ENCODE results near the gene DSTN. TPM values are rescaled to one million over a fixed set of nuclear protein-coding genes. Genes with fewer than 3 reads are reported as not detected.
A peak's percentile ranks its signal among the peaks of the same experiment; 100 is the strongest.

The DSTN gene
- total RNA-seq, 1 experiment from 2014 or later = 412 TPM

GRCh38 chr20:17614812-17615644, 45.2 kb downstream of the DSTN start:
- POLR2A ChIA-PET = no interaction called here
- intact Hi-C loops (cut with micrococcal nuclease; ENCODE audit: unreplicated experiment) (no loop called here), in situ Hi-C loops (cut with HindIII; ENCODE audit: low pct_unique_long_range_greater_than_20kb, low sequenced_read_pairs) (no loop called here)
- Histone ChIP-seq H3K4me1 (ENCODE audit: control insufficient read depth, insufficient read depth, low read length) (peaks cover 54% of the 10 kb centered on the region), H3K9me3 (ENCODE audit: control insufficient read depth, insufficient read depth, low read depth, low read length) (no peaks in the 10 kb centered on the region), H3K4me3 (ENCODE audit: low read depth in 2 of 2, low read length in 2 of 2) (no peak overlapping the region), H3K27me3 (ENCODE audit: control insufficient read depth, insufficient read depth, low read length) (no peaks in the 10 kb centered on the region), H3K36me3 (ENCODE audit: control insufficient read depth, insufficient read depth, low read length) (no peaks in the 10 kb centered on the region; the same call in 1 of the 2 replicates), H3K27ac (ENCODE audit: low read length) (peak overlapping the region; percentile 23; the same call in 1 of the 2 replicates)
- no peak for TF ChIP-seq TCF7L2 (IDR thresholded peaks at IDR 0.05; ENCODE audit: low read depth, low read length)
- TF ChIP-seq, protein P1, sequence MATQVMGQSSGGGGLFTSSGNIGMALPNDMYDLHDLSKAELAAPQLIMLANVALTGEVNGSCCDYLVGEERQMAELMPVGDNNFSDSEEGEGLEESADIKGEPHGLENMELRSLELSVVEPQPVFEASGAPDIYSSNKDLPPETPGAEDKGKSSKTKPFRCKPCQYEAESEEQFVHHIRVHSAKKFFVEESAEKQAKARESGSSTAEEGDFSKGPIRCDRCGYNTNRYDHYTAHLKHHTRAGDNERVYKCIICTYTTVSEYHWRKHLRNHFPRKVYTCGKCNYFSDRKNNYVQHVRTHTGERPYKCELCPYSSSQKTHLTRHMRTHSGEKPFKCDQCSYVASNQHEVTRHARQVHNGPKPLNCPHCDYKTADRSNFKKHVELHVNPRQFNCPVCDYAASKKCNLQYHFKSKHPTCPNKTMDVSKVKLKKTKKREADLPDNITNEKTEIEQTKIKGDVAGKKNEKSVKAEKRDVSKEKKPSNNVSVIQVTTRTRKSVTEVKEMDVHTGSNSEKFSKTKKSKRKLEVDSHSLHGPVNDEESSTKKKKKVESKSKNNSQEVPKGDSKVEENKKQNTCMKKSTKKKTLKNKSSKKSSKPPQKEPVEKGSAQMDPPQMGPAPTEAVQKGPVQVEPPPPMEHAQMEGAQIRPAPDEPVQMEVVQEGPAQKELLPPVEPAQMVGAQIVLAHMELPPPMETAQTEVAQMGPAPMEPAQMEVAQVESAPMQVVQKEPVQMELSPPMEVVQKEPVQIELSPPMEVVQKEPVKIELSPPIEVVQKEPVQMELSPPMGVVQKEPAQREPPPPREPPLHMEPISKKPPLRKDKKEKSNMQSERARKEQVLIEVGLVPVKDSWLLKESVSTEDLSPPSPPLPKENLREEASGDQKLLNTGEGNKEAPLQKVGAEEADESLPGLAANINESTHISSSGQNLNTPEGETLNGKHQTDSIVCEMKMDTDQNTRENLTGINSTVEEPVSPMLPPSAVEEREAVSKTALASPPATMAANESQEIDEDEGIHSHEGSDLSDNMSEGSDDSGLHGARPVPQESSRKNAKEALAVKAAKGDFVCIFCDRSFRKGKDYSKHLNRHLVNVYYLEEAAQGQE (IDR thresholded peaks at IDR 0.05; ENCODE audit: insufficient read depth in 1 of 2, low read depth in 2 of 2, low read length in 1 of 2) = no peak
- TF ChIP-seq, protein P2, sequence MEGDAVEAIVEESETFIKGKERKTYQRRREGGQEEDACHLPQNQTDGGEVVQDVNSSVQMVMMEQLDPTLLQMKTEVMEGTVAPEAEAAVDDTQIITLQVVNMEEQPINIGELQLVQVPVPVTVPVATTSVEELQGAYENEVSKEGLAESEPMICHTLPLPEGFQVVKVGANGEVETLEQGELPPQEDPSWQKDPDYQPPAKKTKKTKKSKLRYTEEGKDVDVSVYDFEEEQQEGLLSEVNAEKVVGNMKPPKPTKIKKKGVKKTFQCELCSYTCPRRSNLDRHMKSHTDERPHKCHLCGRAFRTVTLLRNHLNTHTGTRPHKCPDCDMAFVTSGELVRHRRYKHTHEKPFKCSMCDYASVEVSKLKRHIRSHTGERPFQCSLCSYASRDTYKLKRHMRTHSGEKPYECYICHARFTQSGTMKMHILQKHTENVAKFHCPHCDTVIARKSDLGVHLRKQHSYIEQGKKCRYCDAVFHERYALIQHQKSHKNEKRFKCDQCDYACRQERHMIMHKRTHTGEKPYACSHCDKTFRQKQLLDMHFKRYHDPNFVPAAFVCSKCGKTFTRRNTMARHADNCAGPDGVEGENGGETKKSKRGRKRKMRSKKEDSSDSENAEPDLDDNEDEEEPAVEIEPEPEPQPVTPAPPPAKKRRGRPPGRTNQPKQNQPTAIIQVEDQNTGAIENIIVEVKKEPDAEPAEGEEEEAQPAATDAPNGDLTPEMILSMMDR (IDR thresholded peaks at IDR 0.05) = no peak
- TF ChIP-seq POLR2AphosphoS5 (IDR thresholded peaks at IDR 0.05; ENCODE audit: low read depth, low read length) = no peak
- no peak for TF ChIP-seq SIN3A (IDR thresholded peaks at IDR 0.05; ENCODE audit: borderline replicate concordance, insufficient read depth, low read depth, low read length)
- ATAC-seq = no peak
- CTCF ChIA-PET = interaction anchor here (0.6 to 1.0 kb wide), 4 partner anchors 78 to 435 kb away, joined by 3 to 6 read pairs (median 4); no protein-coding TSS in a partner anchor
- no TSS peak for BruUV-seq (replicated peaks)
- no peak for DNase-seq (ENCODE audit: low read depth, low spot score)

- intact Hi-C loops (cut with micrococcal nuclease; ENCODE audit: unreplicated experiment) = loop anchor here (2.0 kb wide), 1 partner anchor 79 kb away; no protein-coding TSS in a partner anchor
Measured at GRCh38 chr20:17615645-17616479, 46.0 kb downstream of the DSTN start.

More at GRCh38 chr20:17615645-17616479, 46.0 kb downstream of the DSTN start:
- Histone ChIP-seq H3K9me3 (ENCODE audit: control insufficient read depth, insufficient read depth, low read depth, low read length) (no peaks in the 10 kb centered on the region), H3K27me3 (ENCODE audit: control insufficient read depth, insufficient read depth, low read length) (no peaks in the 10 kb centered on the region), H3K4me1 (ENCODE audit: control insufficient read depth, insufficient read depth, low read length) (peaks cover 46% of the 10 kb centered on the region), H3K36me3 (ENCODE audit: control insufficient read depth, insufficient read depth, low read length) (no peaks in the 10 kb centered on the region; the same call in 1 of the 2 replicates), H3K4me3 (ENCODE audit: low read depth in 2 of 2, low read length in 2 of 2) (no peak overlapping the region), H3K27ac (ENCODE audit: low read length) (no peak overlapping the region)
- ATAC-seq (no peak), DNase-seq (ENCODE audit: low read depth, low spot score) (no peak)
- POLR2A ChIA-PET = no interaction called here
- TF ChIP-seq POLR2AphosphoS5 (IDR thresholded peaks at IDR 0.05; ENCODE audit: low read depth, low read length) (no peak), TCF7L2 (IDR thresholded peaks at IDR 0.05; ENCODE audit: low read depth, low read length) (no peak), SIN3A (IDR thresholded peaks at IDR 0.05; ENCODE audit: borderline replicate concordance, insufficient read depth, low read depth, low read length) (no peak)
- TF ChIP-seq, protein P1 (IDR thresholded peaks at IDR 0.05; ENCODE audit: insufficient read depth in 1 of 2, low read depth in 2 of 2, low read length in 1 of 2) = no peak
- TF ChIP-seq, protein P2 (IDR thresholded peaks at IDR 0.05) = no peak
- CTCF ChIA-PET = interaction anchor here (0.6 to 1.3 kb wide), 4 partner anchors 79 to 434 kb away, joined by 3 to 6 read pairs (median 4); no protein-coding TSS in a partner anchor
- no TSS peak for BruUV-seq (replicated peaks)
- in situ Hi-C loops (cut with HindIII; ENCODE audit: low pct_unique_long_range_greater_than_20kb, low sequenced_read_pairs) = no loop called here

Data from Panc1 (cell line).